ENCODE measurements around the gene KIAA1328.
"Not testable (repeated sequence)": the region's sequence is repeated elsewhere in the genome, so short reads cannot be mapped to it uniquely, and the experiment has no call there.

Gene KIAA1328

DNA sequence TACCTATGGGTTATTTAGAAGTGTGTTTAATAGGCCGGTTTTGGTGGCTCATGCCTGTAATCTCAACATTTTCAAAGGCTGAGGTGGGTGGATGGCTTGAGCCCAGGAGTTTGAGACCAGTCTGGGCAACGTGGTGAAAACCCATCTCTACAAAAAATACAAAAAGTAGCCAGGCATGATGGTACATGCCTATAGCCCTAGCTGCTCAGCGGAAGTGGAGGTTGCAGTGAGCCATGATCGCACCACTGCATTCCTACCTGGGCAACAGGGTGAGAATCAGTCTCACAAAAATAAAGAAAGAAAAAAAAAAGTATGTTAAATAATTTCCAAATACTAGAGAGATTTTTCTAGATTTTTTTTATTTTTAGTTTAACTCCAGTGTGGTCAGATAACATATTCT lies 316.0 kb downstream of the KIAA1328 start:
- no peak overlapping the region for H3K4me3 ChIP-seq
- TF ChIP-seq Cebpa-rat (IDR thresholded peaks at IDR 0.05), result no peak
- no peak overlapping the region for H3K9ac ChIP-seq
- H3K4me1 ChIP-seq, result no peaks in the 10 kb centered on the region
- no peak overlapping the region for H3K4me2 ChIP-seq
- H4K20me1 ChIP-seq, result no peaks in the 10 kb centered on the region
- no peaks in the 10 kb centered on the region for H3K36me3 ChIP-seq
- H3K27me3 ChIP-seq, result no peaks in the 10 kb centered on the region
- H3K27ac ChIP-seq, result no peak overlapping the region
- no peaks in the 10 kb centered on the region for H3K9me3 ChIP-seq

DNA sequence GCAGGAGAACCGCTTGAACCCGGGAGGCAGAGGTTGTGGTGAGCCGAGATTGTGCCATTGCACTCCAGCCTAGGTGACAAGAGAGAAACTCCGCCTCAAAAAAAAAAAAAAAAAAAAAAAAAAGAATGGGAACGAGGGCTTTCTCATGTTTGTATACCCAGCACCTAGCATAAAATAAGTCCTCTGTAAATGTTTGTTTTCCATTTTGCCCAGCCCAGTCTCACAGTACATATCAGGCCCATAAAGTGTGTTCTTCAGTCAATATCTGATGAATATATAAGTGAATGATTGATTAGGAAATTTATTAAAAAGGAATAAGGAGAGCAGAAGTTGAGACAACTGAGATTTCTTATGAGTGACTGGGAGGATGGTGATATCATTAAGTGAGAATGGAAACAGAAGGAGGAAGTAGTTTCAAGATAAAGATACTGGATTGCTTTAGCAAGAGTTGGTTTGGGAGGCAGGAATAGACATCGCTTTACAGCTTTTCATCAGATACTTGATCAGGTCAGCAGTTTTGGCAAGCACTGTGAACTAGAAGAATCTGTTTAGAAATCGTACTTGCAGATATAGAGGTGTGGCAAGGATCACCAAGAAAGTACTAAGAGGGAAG lies 327.5 kb downstream of the KIAA1328 start:
- no peaks in the 10 kb centered on the region for H3K9me3 ChIP-seq
- H3K4me1 ChIP-seq, result no peaks in the 10 kb centered on the region
- H3K9ac ChIP-seq, result no peak overlapping the region
- TF ChIP-seq Cebpa-rat (IDR thresholded peaks at IDR 0.05), result no peak
- no peaks in the 10 kb centered on the region for H4K20me1 ChIP-seq
- H3K27me3 ChIP-seq, result no peaks in the 10 kb centered on the region
- no peaks in the 10 kb centered on the region for H3K36me3 ChIP-seq
- H3K4me2 ChIP-seq, result no peak overlapping the region
- no peak overlapping the region for H3K27ac ChIP-seq
- H3K4me3 ChIP-seq, result no peak overlapping the region

DNA sequence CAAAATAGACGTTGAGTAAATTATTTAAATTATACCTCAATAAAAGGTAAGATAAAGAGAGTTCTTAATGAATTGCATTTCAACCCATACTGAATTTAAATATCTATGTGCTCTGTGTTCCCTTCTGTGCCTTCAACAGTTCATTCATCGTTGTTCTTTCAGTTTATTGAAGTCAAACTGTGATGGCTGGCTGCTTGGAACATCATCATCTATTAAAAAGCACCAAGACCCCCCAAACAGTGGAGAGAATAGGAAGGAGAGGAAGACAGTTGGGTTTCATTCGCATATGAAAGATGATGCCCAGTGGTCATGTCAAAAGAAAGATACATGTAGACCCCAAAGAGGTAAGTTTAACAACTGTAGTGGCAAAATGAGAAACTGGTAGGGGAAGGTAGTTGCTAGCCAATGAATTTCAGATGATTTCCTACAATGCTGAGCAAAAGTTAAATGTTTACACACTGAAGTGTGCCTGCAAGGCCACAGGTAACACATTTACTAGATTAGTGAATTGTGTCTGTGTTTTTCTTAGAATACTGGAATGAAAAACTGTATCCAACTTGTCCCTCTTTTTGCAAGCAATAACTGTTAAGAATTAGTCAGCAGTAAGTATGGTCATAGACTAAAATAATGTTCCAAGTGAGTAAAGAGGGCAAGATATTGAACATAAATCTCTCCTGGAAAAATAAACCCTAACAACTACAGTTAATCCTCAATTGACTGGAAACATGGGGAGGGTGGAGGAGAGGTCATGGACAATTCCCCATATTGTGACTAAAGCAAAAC lies 331.3 kb downstream of the KIAA1328 start:
- Histone ChIP-seq H4K20me1 (no peaks in the 10 kb centered on the region), H3K36me3 (no peaks in the 10 kb centered on the region), H3K4me3 (no peak overlapping the region), H3K9ac (no peak overlapping the region), H3K9me3 (no peaks in the 10 kb centered on the region), H3K4me1 (no peaks in the 10 kb centered on the region), H3K4me2 (no peak overlapping the region), H3K27me3 (no peaks in the 10 kb centered on the region), H3K27ac (no peak overlapping the region)
- no peak for TF ChIP-seq Cebpa-rat (IDR thresholded peaks at IDR 0.05)

DNA sequence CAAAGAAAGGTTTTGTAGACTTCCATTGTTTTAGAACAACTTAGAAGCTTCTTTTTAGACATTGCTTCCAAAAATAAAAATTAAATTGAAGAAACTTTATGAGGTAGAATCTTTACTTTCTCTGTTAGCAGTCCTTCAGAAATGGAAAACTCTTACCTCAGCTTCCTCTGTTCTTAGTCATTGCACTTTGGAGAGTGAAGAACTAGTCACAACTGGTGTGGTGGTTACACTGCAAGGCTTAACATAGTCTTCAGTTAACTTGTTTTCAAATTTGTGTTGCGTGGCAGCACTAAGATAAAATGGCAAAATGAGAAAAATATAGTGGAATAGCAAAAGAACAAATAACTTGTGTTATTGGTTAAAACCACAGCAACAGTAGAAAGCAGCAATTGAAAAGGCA lies 332.6 kb downstream of the KIAA1328 start:
- Histone ChIP-seq H3K4me2 (no peak overlapping the region), H3K27me3 (no peaks in the 10 kb centered on the region), H3K9me3 (no peaks in the 10 kb centered on the region), H3K9ac (no peak overlapping the region), H3K27ac (no peak overlapping the region), H4K20me1 (no peaks in the 10 kb centered on the region), H3K4me3 (no peak overlapping the region), H3K4me1 (no peaks in the 10 kb centered on the region), H3K36me3 (no peaks in the 10 kb centered on the region)
- TF ChIP-seq Cebpa-rat (IDR thresholded peaks at IDR 0.05), result no peak

DNA sequence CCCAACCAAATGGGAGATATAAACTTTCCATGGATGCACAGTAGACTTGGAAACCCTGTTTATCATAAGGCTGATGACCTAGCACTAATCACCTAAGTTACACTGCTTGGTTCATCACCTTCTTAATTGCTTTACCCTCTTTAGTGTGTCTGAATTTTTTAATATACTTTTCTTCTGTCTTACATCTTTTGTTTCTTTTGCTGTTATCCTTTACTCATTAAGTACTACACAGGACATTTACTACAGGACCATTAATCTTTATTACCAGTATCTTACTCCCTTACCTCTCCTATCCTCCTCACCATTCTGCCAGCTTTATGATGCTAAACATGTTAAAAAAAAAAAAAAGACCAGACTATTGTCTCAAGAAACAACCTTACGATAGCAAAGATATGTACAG lies 333.6 kb downstream of the KIAA1328 start:
- Histone ChIP-seq H3K9me3 (no peaks in the 10 kb centered on the region), H3K4me3 (no peak overlapping the region), H3K36me3 (no peaks in the 10 kb centered on the region), H3K27ac (no peak overlapping the region), H3K4me1 (no peaks in the 10 kb centered on the region), H3K9ac (no peak overlapping the region), H3K4me2 (no peak overlapping the region), H4K20me1 (no peaks in the 10 kb centered on the region), H3K27me3 (no peaks in the 10 kb centered on the region)
- no peak for TF ChIP-seq Cebpa-rat (IDR thresholded peaks at IDR 0.05)

DNA sequence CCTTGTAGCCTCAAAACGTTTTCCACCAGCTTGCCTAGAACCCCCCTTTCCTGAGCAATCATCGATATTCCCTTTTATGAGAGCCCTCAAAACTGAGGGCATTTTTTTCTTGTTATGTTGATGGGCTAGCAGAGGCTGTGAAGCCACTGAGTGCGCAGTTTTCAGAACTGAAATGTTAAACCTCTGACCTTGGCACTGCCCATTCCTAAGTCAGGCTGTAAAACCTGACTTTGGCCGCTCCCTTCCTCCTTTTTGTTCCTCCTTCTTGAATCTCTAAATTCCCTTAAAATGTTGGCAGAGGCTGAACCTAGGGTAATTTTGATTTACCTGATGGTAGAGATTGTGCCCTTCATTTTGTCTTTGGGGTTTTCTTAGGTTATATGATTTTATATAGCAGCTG lies 334.2 kb downstream of the KIAA1328 start:
- no peaks in the 10 kb centered on the region for H4K20me1 ChIP-seq
- H3K4me1 ChIP-seq, result no peaks in the 10 kb centered on the region
- H3K27me3 ChIP-seq, result no peaks in the 10 kb centered on the region
- no peak for TF ChIP-seq Cebpa-rat (IDR thresholded peaks at IDR 0.05)
- H3K9ac ChIP-seq, result no peak overlapping the region
- no peaks in the 10 kb centered on the region for H3K9me3 ChIP-seq
- H3K36me3 ChIP-seq, result no peaks in the 10 kb centered on the region
- H3K27ac ChIP-seq, result no peak overlapping the region
- H3K4me2 ChIP-seq, result no peak overlapping the region
- no peak overlapping the region for H3K4me3 ChIP-seq

DNA sequence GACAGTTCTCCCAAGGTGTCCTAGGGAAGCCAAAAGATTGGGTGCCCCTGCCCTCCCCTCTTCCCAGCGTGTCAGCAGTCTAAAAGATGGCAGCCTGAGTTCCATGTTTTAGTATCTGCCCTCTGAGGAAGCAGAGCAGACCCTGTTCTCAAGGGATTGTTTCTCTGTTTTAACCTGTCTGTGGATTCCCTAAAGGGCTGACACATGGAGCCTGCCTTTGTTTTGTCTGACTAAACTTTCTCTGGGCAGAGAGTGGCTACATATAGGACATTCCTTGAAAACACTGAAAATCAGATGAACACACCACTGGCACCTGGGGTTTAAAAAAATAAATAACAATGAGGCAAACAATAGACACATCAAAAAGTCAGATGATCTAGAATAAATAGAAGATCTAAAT lies 337.6 kb downstream of the KIAA1328 start:
- Histone ChIP-seq H3K27me3 (no peaks in the 10 kb centered on the region), H3K4me1 (no peaks in the 10 kb centered on the region), H3K4me2 (no peak overlapping the region), H3K36me3 (no peaks in the 10 kb centered on the region), H3K9me3 (no peaks in the 10 kb centered on the region), H3K4me3 (no peak overlapping the region), H3K9ac (no peak overlapping the region), H3K27ac (no peak overlapping the region), H4K20me1 (no peaks in the 10 kb centered on the region)
- TF ChIP-seq Cebpa-rat (IDR thresholded peaks at IDR 0.05), result no peak

DNA sequence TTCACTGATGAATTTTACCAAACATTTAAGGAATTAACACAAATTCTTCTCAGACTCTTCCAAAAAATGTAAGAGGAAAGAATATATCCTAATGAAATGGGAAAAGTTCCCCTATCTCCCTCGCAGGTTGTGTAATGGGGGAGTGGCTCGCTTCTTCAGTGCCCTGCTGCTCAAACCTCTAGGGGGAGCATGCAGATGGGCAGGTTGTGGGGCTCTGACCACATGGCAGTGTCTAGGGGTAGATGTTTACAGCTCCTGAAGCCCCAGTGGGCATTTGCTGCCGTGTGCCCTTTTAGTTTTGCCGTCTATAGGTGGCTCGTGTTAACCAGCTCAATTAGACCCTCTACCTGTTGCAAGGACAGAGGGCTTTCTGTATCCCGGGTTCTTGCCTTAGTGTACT lies 338.0 kb downstream of the KIAA1328 start:
- not testable (repeated sequence) for H3K4me3 ChIP-seq, H3K4me1 ChIP-seq, H3K9me3 ChIP-seq, H3K4me2 ChIP-seq, H3K27me3 ChIP-seq, H3K36me3 ChIP-seq, H3K9ac ChIP-seq, H3K27ac ChIP-seq, H4K20me1 ChIP-seq

DNA sequence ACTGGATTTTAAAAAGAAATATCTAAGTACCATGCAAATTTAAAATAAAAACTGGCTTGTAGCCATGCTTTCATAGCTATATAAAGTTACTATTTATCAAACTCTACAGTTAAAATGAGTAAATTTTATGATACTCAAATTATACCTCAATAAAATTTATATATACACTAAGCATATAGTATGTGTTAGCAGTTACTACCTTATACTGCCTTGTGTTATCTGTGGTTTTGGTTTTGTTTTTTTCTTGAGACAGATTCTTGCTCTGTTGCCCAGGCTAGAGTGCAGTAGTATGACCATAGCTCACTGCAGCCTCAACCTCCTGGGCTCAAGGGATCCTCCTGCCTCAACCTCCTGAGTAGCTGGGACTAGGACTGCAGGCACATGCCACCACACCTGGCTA lies 342.1 kb downstream of the KIAA1328 start:
- Histone ChIP-seq H3K4me3 (no peak overlapping the region), H3K36me3 (0 out of 2 replicates have a peak, but pooled peaks cover 4% of the 10 kb centered on the region), H3K9me3 (no peaks in the 10 kb centered on the region), H3K4me1 (no peaks in the 10 kb centered on the region), H4K20me1 (no peaks in the 10 kb centered on the region), H3K27ac (no peak overlapping the region), H3K4me2 (no peak overlapping the region), H3K9ac (no peak overlapping the region), H3K27me3 (no peaks in the 10 kb centered on the region)
- TF ChIP-seq Cebpa-rat (IDR thresholded peaks at IDR 0.05), result no peak

DNA sequence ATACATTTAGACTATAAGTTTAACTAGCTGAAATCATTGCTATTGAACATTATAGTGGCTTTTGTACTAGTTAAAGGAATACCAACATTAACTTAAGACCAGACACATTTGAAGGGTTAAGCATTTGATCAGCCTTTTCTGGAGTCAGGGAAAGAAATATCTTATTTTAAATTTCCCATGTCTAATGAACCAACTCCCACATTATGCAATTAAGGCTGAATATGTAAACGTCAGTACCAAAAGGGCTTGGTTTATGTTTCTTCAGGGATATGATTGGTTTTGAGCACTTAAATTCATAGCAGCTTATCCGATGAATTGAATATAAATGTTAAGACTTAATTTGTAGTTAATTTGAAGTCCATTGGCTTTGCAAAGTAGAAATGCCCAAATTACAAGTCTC lies 344.5 kb downstream of the KIAA1328 start:
- no peaks in the 10 kb centered on the region for H4K20me1 ChIP-seq
- no peak for TF ChIP-seq Cebpa-rat (IDR thresholded peaks at IDR 0.05)
- no peak overlapping the region for H3K4me3 ChIP-seq
- no peak overlapping the region for H3K27ac ChIP-seq
- no peaks in the 10 kb centered on the region for H3K9me3 ChIP-seq
- H3K4me1 ChIP-seq, result no peaks in the 10 kb centered on the region
- H3K9ac ChIP-seq, result no peak overlapping the region
- no peaks in the 10 kb centered on the region for H3K27me3 ChIP-seq
- 0 out of 2 replicates have a peak, but pooled peaks cover 4% of the 10 kb centered on the region for H3K36me3 ChIP-seq
- H3K4me2 ChIP-seq, result no peak overlapping the region
